Osteocyte (in vitro differentiated cells): ENCODE measurements around the gene PTTG1IP2. TPM values are rescaled to one million over a fixed set of nuclear protein-coding genes. Genes with fewer than 3 reads are reported as not detected.

Source experiments
- DNase-seq: peaks from one replicate; pipeline ENCODE4 v3.0.0; 2021; ENCODE audit warnings: mixed read lengths; ENCODE audit not compliant: unreplicated experiment; ENCODE audit errors: extremely low spot score
- H3K27ac Mint-ChIP-seq: one replicate; pipeline ENCODE4 v1.8.0; 2021; ENCODE audit warnings: mild to moderate bottlenecking, mixed read lengths; ENCODE audit not compliant: unreplicated experiment
- H3K27me3 Mint-ChIP-seq: one replicate; pipeline ENCODE4 v1.8.0; 2021; ENCODE audit warnings: mixed read lengths; ENCODE audit not compliant: unreplicated experiment
- H3K36me3 Mint-ChIP-seq: one replicate; pipeline ENCODE4 v1.8.0; 2021; ENCODE audit warnings: mixed read lengths; ENCODE audit not compliant: unreplicated experiment
- H3K4me1 Mint-ChIP-seq: one replicate; pipeline ENCODE4 v1.8.0; 2021; ENCODE audit warnings: mixed read lengths; ENCODE audit not compliant: unreplicated experiment
- H3K4me3 Mint-ChIP-seq: one replicate; pipeline ENCODE4 v1.8.0; 2021; ENCODE audit warnings: mild to moderate bottlenecking, moderate library complexity, mixed read lengths; ENCODE audit not compliant: unreplicated experiment
- H3K9me3 Mint-ChIP-seq: one replicate; pipeline ENCODE4 v1.8.0; 2021; ENCODE audit warnings: mixed read lengths; ENCODE audit not compliant: unreplicated experiment
- CTCF ChIP-seq: fragments of 200-600 bp; sonication (generic); IDR thresholded peaks from 2 replicates; pipeline ENCODE4 v1.5.0; 2021; ENCODE audit warnings: antibody characterized with exemption, mild to moderate bottlenecking, moderate library complexity
- total RNA-seq: library from RNA; stranded (reverse); gene quantifications from 2 replicates; pipeline ENCODE4 v1.2.1, GENCODE V29; 2021

PTTG1IP2 gene
- total RNA-seq, 1 donor from 2014 or later, result not detected

- Mint-ChIP-seq H3K4me3 (no peak overlapping the region), H3K9me3 (no peaks in the 10 kb centered on the region), H3K27ac (no peak overlapping the region), H3K36me3 (peaks cover 2% of the 10 kb centered on the region), H3K27me3 (peaks cover 3% of the 10 kb centered on the region), H3K4me1 (peaks cover 3% of the 10 kb centered on the region)
- DNase-seq, result no peak
- no peak for TF ChIP-seq CTCF
These were observed 15.3 kb downstream of the PTTG1IP2 start for GRCh38 chr7:90484706-90485105.

- Mint-ChIP-seq H3K9me3 (no peaks in the 10 kb centered on the region), H3K36me3 (peaks cover 2% of the 10 kb centered on the region), H3K27ac (no peak overlapping the region), H3K4me3 (no peak overlapping the region), H3K27me3 (peaks cover 3% of the 10 kb centered on the region), H3K4me1 (peaks cover 3% of the 10 kb centered on the region)
- no peak for DNase-seq
- TF ChIP-seq CTCF, result no peak
These were observed 16.4 kb downstream of the PTTG1IP2 start for GRCh38 chr7:90485734-90486316.

DNA sequence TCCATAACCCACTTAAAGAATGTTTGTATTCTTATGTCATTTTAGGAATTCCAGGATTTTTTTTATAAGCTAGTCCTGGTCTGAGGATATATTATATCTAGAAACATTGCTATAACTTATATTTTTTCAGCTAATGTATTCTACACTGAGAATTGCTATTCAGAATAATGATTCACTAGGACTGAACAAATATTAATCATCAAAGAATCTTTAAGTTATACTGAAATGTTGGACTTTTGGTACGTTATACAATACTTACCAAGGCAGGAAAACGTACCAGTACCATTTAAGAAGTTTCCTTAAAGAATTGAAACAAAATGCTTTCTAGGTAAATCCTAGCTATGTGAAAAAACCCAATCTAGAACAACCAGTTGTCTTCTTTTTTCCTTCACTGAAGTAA lies 18.4 kb downstream of the PTTG1IP2 start:
- no peak overlapping the region for H3K27ac Mint-ChIP-seq
- no peaks in the 10 kb centered on the region for H3K9me3 Mint-ChIP-seq
- peaks cover 3% of the 10 kb centered on the region for H3K27me3 Mint-ChIP-seq
- no peak for TF ChIP-seq CTCF
- no peak overlapping the region for H3K4me3 Mint-ChIP-seq
- no peak for DNase-seq
- H3K4me1 Mint-ChIP-seq, result peaks cover 3% of the 10 kb centered on the region
- no peaks in the 10 kb centered on the region for H3K36me3 Mint-ChIP-seq

- Mint-ChIP-seq H3K27ac (no peak overlapping the region), H3K4me3 (no peak overlapping the region), H3K9me3 (no peaks in the 10 kb centered on the region), H3K36me3 (no peaks in the 10 kb centered on the region), H3K27me3 (peaks cover 3% of the 10 kb centered on the region), H3K4me1 (peaks cover 3% of the 10 kb centered on the region)
- DNase-seq, result no peak
- no peak for TF ChIP-seq CTCF
These were observed 18.8 kb downstream of the PTTG1IP2 start for GRCh38 chr7:90488220-90488619.

- peaks cover 3% of the 10 kb centered on the region for H3K4me1 Mint-ChIP-seq
- no peak for TF ChIP-seq CTCF
- no peak for DNase-seq
- H3K27ac Mint-ChIP-seq, result no peak overlapping the region
- no peak overlapping the region for H3K4me3 Mint-ChIP-seq
- H3K27me3 Mint-ChIP-seq, result no peaks in the 10 kb centered on the region
- H3K9me3 Mint-ChIP-seq, result no peaks in the 10 kb centered on the region
- no peaks in the 10 kb centered on the region for H3K36me3 Mint-ChIP-seq
These were observed 22.8 kb downstream of the PTTG1IP2 start for GRCh38 chr7:90492250-90492649.
